B cell (primary cell): ENCODE data around the gene FGF6.

Experiments used
- EZH2 ChIP-seq: IDR thresholded peaks from 2 replicates; pipeline ENCODE4 v1.6.1; 2012; ENCODE audit warnings: borderline replicate concordance, low read depth, mild to moderate bottlenecking, moderate library complexity, low read length; ENCODE audit not compliant: insufficient read depth, poor library complexity, severe bottlenecking
- TF ChIP-seq, protein P1 (sequence below): fragments of 200-600 bp; IDR thresholded peaks from one replicate; pipeline ENCODE4 v1.8.0; 2022; ENCODE audit warnings: antibody characterized with exemption, mild to moderate bottlenecking

DNA sequence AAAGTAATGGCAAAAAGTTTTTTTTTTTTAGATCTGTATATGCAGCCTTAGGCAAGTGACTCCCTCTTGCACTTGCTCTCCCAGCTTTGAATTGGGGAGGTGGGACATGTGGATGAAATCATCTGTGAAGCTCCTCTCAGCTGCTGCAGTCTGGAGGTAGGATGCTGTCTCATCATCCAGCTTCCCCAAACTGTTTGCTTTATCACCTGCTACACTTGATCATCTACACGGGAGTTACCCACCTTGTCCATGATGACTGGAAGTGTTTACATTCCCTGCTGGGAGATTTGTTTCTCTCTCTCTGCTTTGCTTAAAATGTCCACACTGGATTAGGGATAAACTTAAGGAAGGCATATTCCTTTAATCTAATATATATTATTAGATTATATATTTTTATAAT is 57.6 kb downstream of the FGF6 start:
- TF ChIP-seq, protein P1, sequence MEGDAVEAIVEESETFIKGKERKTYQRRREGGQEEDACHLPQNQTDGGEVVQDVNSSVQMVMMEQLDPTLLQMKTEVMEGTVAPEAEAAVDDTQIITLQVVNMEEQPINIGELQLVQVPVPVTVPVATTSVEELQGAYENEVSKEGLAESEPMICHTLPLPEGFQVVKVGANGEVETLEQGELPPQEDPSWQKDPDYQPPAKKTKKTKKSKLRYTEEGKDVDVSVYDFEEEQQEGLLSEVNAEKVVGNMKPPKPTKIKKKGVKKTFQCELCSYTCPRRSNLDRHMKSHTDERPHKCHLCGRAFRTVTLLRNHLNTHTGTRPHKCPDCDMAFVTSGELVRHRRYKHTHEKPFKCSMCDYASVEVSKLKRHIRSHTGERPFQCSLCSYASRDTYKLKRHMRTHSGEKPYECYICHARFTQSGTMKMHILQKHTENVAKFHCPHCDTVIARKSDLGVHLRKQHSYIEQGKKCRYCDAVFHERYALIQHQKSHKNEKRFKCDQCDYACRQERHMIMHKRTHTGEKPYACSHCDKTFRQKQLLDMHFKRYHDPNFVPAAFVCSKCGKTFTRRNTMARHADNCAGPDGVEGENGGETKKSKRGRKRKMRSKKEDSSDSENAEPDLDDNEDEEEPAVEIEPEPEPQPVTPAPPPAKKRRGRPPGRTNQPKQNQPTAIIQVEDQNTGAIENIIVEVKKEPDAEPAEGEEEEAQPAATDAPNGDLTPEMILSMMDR, result no peak
- no peak for TF ChIP-seq EZH2
